ENCODE data around the gene TMEM132C. TPM values are rescaled to one million over a fixed set of nuclear protein-coding genes. Genes with fewer than 3 reads are reported as not detected.
"Not testable (repeated sequence)": the region's sequence is repeated elsewhere in the genome, so short reads cannot be mapped to it uniquely, and the experiment has no call there.

The TMEM132C gene
- total RNA-seq, 1 experiment from 2014 or later, result not detected

GRCh38 chr12:128474916-128475315 is 207.9 kb downstream of the TMEM132C start:
- no peak for DNase-seq (ENCODE audit: low read depth)

- no peak for DNase-seq (ENCODE audit: low read depth)
These were observed 209.3 kb downstream of the TMEM132C start for GRCh38 chr12:128476266-128476665.

- DNase-seq (ENCODE audit: low read depth), result no peak
These were observed 216.7 kb downstream of the TMEM132C start for GRCh38 chr12:128483526-128484255.

GRCh38 chr12:128497376-128497775 is 230.4 kb downstream of the TMEM132C start:
- DNase-seq (ENCODE audit: low read depth), result not testable (repeated sequence)

GRCh38 chr12:128507470-128507869 is 240.5 kb downstream of the TMEM132C start:
- no peak for DNase-seq (ENCODE audit: low read depth)

GRCh38 chr12:128509170-128509569 is 242.2 kb downstream of the TMEM132C start:
- no peak for DNase-seq (ENCODE audit: low read depth)

GRCh38 chr12:128510511-128510910 is 243.5 kb downstream of the TMEM132C start:
- peak; percentile 5 for DNase-seq (ENCODE audit: low read depth)

- DNase-seq (ENCODE audit: low read depth), result no peak
These were observed 246.4 kb downstream of the TMEM132C start for GRCh38 chr12:128513331-128513730.

- DNase-seq (ENCODE audit: low read depth), result no peak
These were observed 246.9 kb downstream of the TMEM132C start for GRCh38 chr12:128513831-128514230.

GRCh38 chr12:128518644-128519043 is 251.7 kb downstream of the TMEM132C start:
- no peak for DNase-seq (ENCODE audit: low read depth)

- no peak for DNase-seq (ENCODE audit: low read depth)
These were observed 252.5 kb downstream of the TMEM132C start for GRCh38 chr12:128519426-128519825.

- no peak for DNase-seq (ENCODE audit: low read depth)
These were observed 255.0 kb downstream of the TMEM132C start for GRCh38 chr12:128521981-128522380.

- no peak for DNase-seq (ENCODE audit: low read depth)
These were observed 257.5 kb downstream of the TMEM132C start for GRCh38 chr12:128524439-128524838.

GRCh38 chr12:128531170-128531569 is 264.2 kb downstream of the TMEM132C start:
- no peak for DNase-seq (ENCODE audit: low read depth)

GRCh38 chr12:128534906-128535305 is 267.9 kb downstream of the TMEM132C start:
- no peak for DNase-seq (ENCODE audit: low read depth)

- no peak for DNase-seq (ENCODE audit: low read depth)
These were observed 269.8 kb downstream of the TMEM132C start for GRCh38 chr12:128536810-128537209.

GRCh38 chr12:128537668-128538067 is 270.7 kb downstream of the TMEM132C start:
- no peak for DNase-seq (ENCODE audit: low read depth)

- no peak for DNase-seq (ENCODE audit: low read depth)
These were observed 275.9 kb downstream of the TMEM132C start for GRCh38 chr12:128542844-128543243.

- no peak for DNase-seq (ENCODE audit: low read depth)
These were observed 276.5 kb downstream of the TMEM132C start for GRCh38 chr12:128543460-128543859.

GRCh38 chr12:128543971-128544370 is 277.0 kb downstream of the TMEM132C start:
- no peak for DNase-seq (ENCODE audit: low read depth)

GRCh38 chr12:128548949-128549348 is 282.0 kb downstream of the TMEM132C start:
- DNase-seq (ENCODE audit: low read depth), result no peak

GRCh38 chr12:128549601-128550218 is 282.7 kb downstream of the TMEM132C start:
- no peak for DNase-seq (ENCODE audit: low read depth)

GRCh38 chr12:128551266-128551665 is 284.3 kb downstream of the TMEM132C start:
- DNase-seq (ENCODE audit: low read depth), result no peak

Data from M059J (cell line).